ENCODE data around the gene GCHFR.

The GCHFR gene

DNA sequence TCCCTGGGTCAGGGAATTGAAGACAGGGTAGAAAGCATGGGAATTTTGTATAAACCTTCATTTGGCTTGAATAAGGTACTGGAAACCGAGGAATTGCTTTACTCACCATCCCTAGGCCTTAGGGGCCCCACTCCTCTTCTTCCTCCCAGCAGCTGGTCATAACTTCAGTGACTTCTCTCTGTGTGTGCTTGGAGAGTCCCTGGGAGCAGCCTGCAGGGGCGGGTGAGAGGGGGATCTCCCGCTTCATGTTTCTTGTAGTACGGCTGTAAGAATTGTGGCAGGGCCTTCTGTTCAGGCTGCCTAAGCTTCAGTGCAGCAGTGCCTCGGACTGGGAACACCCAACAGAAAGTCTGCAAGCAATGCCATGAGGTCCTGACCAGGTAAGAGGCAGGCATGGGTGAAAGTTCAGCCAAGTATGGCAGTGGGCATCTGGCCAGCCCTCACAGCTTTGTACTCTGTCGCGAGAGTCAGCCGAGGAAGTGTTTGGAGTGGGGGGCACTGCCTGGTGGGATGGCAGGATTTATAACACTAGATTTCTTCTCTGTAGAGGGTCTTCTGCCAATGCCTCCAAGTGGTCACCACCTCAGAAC lies 45.1 kb downstream of the GCHFR start:
- no peak for DNase-seq (ENCODE audit: low read depth in 2 of 3, low spot score in 2 of 3)

DNA sequence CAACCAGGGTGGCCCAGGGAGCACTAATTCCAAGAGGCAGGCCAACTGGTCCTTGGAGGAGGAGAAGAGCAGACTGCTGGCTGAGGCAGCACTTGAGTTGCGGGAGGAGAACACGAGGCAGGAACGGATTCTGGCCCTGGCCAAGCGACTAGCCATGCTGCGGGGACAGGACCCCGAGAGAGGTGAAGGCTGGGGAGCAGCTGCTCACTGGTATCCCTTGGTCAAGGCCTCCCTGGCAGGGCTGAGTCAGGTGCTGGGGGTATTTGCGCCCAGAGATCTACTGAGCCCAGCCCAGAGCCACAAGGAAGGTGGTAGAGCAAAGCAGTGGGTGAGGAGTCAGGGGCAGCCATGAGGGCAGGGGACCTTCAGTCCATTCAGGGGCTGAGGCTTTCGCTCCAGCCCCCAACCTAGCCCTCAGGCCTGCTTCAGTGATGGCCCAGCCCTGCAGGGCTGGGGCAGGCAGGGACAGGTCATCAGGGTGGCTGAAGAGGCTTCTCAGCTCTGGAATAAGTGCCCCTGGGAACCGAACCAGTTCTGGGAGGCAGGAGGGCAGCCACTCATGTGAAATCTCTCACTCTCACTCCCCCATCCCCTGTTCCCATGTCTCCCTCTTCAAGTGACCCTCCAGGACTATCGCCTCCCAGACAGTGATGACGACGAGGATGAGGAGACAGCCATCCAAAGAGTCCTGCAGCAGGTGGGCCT lies 49.0 kb downstream of the GCHFR start:
- no peak for DNase-seq (ENCODE audit: low read depth in 2 of 3, low spot score in 2 of 3)

DNA sequence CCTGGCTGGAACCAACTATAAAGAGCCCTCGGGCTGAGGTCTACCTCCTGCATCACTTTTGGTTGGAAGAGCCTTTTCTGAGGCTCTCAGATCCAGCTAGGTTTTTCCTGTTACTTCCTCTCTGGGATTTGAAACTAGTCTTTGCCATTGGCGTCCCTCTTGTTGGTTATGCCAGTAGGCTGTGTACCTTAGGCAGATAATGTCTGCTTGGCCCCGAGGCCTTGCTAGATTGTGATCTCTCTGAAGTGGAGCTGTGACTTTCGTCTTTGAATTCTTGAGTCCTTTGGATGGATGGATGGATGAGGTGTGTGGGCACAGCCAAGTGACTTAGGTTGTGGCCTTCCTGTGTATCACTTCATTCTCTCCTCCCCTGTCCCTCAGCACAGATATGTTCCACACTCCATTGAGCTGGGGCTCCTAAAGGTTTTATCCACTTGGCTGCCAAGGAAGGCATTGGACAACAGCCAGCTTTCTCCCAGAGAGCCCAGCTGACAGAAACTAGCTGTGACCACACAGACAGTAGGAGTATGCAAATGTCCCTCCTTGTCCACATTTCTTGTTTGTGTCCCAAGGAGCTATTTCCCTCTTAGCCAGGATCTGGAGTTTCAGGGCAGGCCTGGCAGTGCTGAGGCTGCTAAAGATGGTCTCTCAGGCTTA lies 51.3 kb downstream of the GCHFR start:
- no peak for DNase-seq (ENCODE audit: low read depth in 2 of 3, low spot score in 2 of 3)

All from activated CD8-positive, alpha-beta memory T cell treated with anti-CD3 and anti-CD28 coated beads for 48 hours (primary cell).